Measurements from ENCODE around the gene TRIM15.

DNA sequence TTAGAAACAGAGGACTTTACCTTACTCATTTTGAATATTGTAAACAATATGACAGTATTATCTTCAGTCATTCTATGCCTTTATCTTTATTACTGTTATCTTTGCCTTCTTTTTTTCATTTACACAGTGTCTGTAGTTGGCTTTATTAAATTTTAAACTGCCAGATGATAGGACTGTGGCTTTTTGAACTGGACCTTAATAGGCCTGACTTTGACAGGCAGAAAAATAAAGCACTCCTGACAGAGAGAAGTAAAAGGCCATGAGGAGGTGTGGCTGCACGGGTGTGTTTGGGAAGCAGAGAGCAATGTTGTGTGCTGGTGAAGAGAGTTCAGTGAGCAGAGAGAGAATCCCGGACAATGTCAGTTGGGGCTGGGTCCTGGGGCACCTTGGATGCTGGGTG, 19.6 kb upstream of the TRIM15 start:
- TF ChIP-seq TAF1 (IDR thresholded peaks at IDR 0.05; ENCODE audit: low read depth, low read length), result no peak
- TF ChIP-seq POLR2A (IDR thresholded peaks at IDR 0.05; ENCODE audit: low read depth, low read length), result no peak
- TF ChIP-seq POLR2AphosphoS5 (IDR thresholded peaks at IDR 0.05; ENCODE audit: low read depth, low read length), result no peak

All from GM12891 (cell line).